Mesendoderm (in vitro differentiated cells): ENCODE results near the gene ZNF726.
"Not testable (repeated sequence)": the region's sequence is repeated elsewhere in the genome, so short reads cannot be mapped to it uniquely, and the experiment has no call there.

Experiments used
- DNase-seq: peaks from one replicate; pipeline ENCODE4 v3.0.0; 2013
- H2AK5ac ChIP-seq: 2 replicates; pipeline ENCODE4 v1.6.1; 2013; ENCODE audit warnings: low read length, inconsistent platforms
- H2BK120ac ChIP-seq: 2 replicates; pipeline ENCODE4 v1.6.1; 2013; ENCODE audit warnings: low read depth, mild to moderate bottlenecking, low read length, moderate library complexity, mixed read lengths
- H2BK15ac ChIP-seq: replicated peaks from 2 replicates; pipeline ENCODE4 v1.6.1; 2013; ENCODE audit warnings: low read depth, mild to moderate bottlenecking, moderate library complexity
- H2BK5ac ChIP-seq: 2 replicates; pipeline ENCODE4 v1.6.1; 2013; ENCODE audit warnings: low read length, inconsistent platforms
- H3K18ac ChIP-seq: 2 replicates; pipeline ENCODE4 v1.6.1; 2013; ENCODE audit warnings: mild to moderate bottlenecking, low read length, mixed read lengths
- H3K23ac ChIP-seq: one replicate; pipeline ENCODE4 v1.6.1; 2013; ENCODE audit warnings: low read length
- H3K27ac ChIP-seq: 2 replicates; pipeline ENCODE4 v1.5.1; 2013; ENCODE audit warnings: low read depth, mild to moderate bottlenecking, inconsistent platforms, low read length, moderate library complexity
- H3K27me3 ChIP-seq: 2 replicates; pipeline ENCODE4 v1.6.1; 2013; ENCODE audit warnings: low read length, control low read depth, mild to moderate bottlenecking, inconsistent platforms; ENCODE audit not compliant: insufficient read depth, poor library complexity
- H3K36me3 ChIP-seq: 2 replicates; pipeline ENCODE4 v1.6.1; 2013; ENCODE audit warnings: low read length, inconsistent platforms; ENCODE audit not compliant: control insufficient read depth, insufficient read depth
- H3K4ac ChIP-seq: one replicate; pipeline ENCODE4 v1.6.1; 2013; ENCODE audit warnings: low read depth, mild to moderate bottlenecking, low read length, moderate library complexity
- H3K4me1 ChIP-seq: 2 replicates; pipeline ENCODE4 v1.6.1; 2013; ENCODE audit warnings: low read depth, low read length, inconsistent platforms; ENCODE audit not compliant: control insufficient read depth
- H3K4me2 ChIP-seq: 2 replicates; pipeline ENCODE4 v1.6.1; 2013; ENCODE audit warnings: low read length
- H3K4me3 ChIP-seq: 2 replicates; pipeline ENCODE4 v1.5.1; 2013; ENCODE audit warnings: mild to moderate bottlenecking, low read length
- H3K56ac ChIP-seq: one replicate; pipeline ENCODE4 v1.6.1; 2013; ENCODE audit warnings: low read length
- H3K79me1 ChIP-seq: 2 replicates; pipeline ENCODE4 v1.6.1; 2013; ENCODE audit warnings: low read length, inconsistent platforms
- H3K79me2 ChIP-seq: 2 replicates; pipeline ENCODE4 v1.6.1; 2013; ENCODE audit warnings: mild to moderate bottlenecking, low read length; ENCODE audit not compliant: control insufficient read depth, insufficient read depth
- H3K9ac ChIP-seq: 2 replicates; pipeline ENCODE4 v1.6.1; 2013; ENCODE audit warnings: low read length, inconsistent platforms
- H4K5ac ChIP-seq: one replicate; pipeline ENCODE4 v1.6.1; 2013; ENCODE audit warnings: low read length
- H4K8ac ChIP-seq: one replicate; pipeline ENCODE4 v1.6.1; 2013; ENCODE audit warnings: low read depth, mild to moderate bottlenecking, control low read depth, low read length, moderate library complexity
- whole genome bisulfite sequencing: extraction: QIAGEN DNeasy Blood & Tissue Kit; methylation state at CpG from one replicate; pipeline ENCODE4 v1.1.7; 2013; ENCODE audit warnings: low lambda C conversion rate, missing lambda C conversion rate; ENCODE audit not compliant: insufficient coverage; ENCODE audit errors: extremely low coverage; 5-methylcytosine and 5-hydroxymethylcytosine counted together

The ZNF726 gene

DNA sequence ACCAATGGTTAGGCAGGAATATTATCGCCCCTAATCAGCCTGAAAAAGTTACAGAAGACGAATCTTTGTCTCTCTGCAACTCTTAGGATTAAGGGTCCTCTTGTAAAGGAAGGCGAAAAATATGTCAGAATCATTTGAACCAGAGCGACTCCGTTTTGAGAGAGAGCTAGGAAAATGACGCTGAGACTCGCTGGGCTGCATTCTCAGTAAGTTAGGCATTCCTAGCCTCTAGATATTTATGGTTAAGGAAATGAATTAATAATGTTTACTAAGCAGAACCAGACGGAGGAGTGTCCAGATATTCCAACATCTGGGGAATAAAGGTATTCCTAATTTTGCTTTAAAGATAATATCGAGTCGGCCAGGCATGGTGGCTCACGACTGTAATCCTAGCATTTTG lies 755 bp upstream of the ZNF726 start:
- no peak for DNase-seq
- no peak overlapping the region for H2BK120ac ChIP-seq
- H2BK15ac ChIP-seq: no peak overlapping the region
- no peak overlapping the region for H3K18ac ChIP-seq
- no peak overlapping the region for H3K27ac ChIP-seq
- H3K27me3 ChIP-seq: no peaks in the 10 kb centered on the region
- H2AK5ac ChIP-seq: no peak overlapping the region
- no peaks in the 10 kb centered on the region for H3K79me2 ChIP-seq
- H4K5ac ChIP-seq: no peak overlapping the region
- no peak overlapping the region for H2BK5ac ChIP-seq
- H3K4me3 ChIP-seq: no peak overlapping the region
- H3K79me1 ChIP-seq: no peaks in the 10 kb centered on the region
- no peaks in the 10 kb centered on the region for H3K36me3 ChIP-seq
- no peak overlapping the region for H3K4me2 ChIP-seq
- no peak overlapping the region for H3K4ac ChIP-seq
- H3K23ac ChIP-seq: no peak overlapping the region
- WGBS: no CpG with 5 or more reads among the region's 11 CpGs
- H3K9ac ChIP-seq: no peak overlapping the region
- no peak overlapping the region for H4K8ac ChIP-seq
- H3K56ac ChIP-seq: no peak overlapping the region
- no peaks in the 10 kb centered on the region for H3K4me1 ChIP-seq

DNA sequence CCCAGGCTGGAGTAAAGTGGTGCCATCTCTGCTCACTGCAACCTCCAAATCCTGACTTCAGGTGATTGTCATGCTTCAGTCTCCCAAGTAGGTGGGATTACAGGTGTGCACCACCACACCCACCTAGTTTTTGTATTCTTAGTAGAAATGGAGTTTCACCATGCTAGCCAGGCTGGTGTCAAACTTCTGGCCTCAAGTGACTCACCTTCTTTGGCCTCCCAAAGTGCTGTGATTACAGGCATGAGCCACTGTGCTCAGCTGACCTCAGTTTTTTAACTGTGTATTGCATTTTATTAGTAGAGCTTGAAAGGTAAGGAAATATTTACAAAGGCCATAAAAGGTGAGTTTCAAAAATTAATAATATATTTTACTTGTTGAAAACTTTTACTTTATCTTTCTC lies 2.3 kb downstream of the ZNF726 start:
- H3K79me2 ChIP-seq: no peaks in the 10 kb centered on the region
- H3K4ac ChIP-seq: no peak overlapping the region
- no peaks in the 10 kb centered on the region for H3K79me1 ChIP-seq
- H2BK15ac ChIP-seq: no peak overlapping the region
- H3K27me3 ChIP-seq: no peaks in the 10 kb centered on the region
- no peak overlapping the region for H3K56ac ChIP-seq
- H4K5ac ChIP-seq: no peak overlapping the region
- H2AK5ac ChIP-seq: no peak overlapping the region
- no peak overlapping the region for H3K4me3 ChIP-seq
- H3K4me1 ChIP-seq: no peaks in the 10 kb centered on the region
- no peak overlapping the region for H3K18ac ChIP-seq
- no peak overlapping the region for H3K4me2 ChIP-seq
- H3K36me3 ChIP-seq: no peaks in the 10 kb centered on the region
- H3K23ac ChIP-seq: no peak overlapping the region
- no peak for DNase-seq
- no peak overlapping the region for H2BK5ac ChIP-seq
- H2BK120ac ChIP-seq: no peak overlapping the region
- no peak overlapping the region for H3K27ac ChIP-seq
- H4K8ac ChIP-seq: no peak overlapping the region
- no peak overlapping the region for H3K9ac ChIP-seq

DNA sequence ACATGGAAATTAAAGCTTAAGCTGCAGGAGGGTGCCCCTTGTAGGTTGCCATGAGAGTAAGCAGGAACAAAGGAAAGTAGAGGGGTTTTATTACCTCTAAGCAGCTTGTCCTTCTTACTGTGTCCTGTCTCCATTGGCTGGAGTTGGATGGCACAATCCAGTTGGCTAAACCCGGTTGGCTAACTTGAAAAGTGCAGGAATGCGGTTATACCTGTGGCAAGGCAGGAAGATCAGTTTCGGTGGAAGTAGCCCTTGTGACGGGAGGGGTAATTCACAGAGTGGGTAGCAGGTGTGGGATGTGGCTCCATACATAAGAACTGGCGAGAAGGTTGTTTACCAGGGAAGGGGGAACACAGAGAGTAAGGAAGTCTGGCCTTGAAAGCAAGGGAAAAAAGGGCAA lies 3.2 kb downstream of the ZNF726 start:
- no peak overlapping the region for H4K5ac ChIP-seq
- no CpG with 5 or more reads among the region's 5 CpGs for WGBS
- no peaks in the 10 kb centered on the region for H3K36me3 ChIP-seq
- no peak overlapping the region for H3K27ac ChIP-seq
- peak; percentile 22 for DNase-seq
- no peak overlapping the region for H3K56ac ChIP-seq
- no peak overlapping the region for H2BK120ac ChIP-seq
- H3K18ac ChIP-seq: no peak overlapping the region
- no peak overlapping the region for H2BK5ac ChIP-seq
- H3K79me2 ChIP-seq: no peaks in the 10 kb centered on the region
- H4K8ac ChIP-seq: no peak overlapping the region
- no peak overlapping the region for H3K4ac ChIP-seq
- H3K27me3 ChIP-seq: no peaks in the 10 kb centered on the region
- no peak overlapping the region for H3K9ac ChIP-seq
- H2AK5ac ChIP-seq: no peak overlapping the region
- no peaks in the 10 kb centered on the region for H3K4me1 ChIP-seq
- no peak overlapping the region for H3K23ac ChIP-seq
- H3K4me2 ChIP-seq: no peak overlapping the region
- H2BK15ac ChIP-seq: no peak overlapping the region
- no peak overlapping the region for H3K4me3 ChIP-seq
- no peaks in the 10 kb centered on the region for H3K79me1 ChIP-seq

DNA sequence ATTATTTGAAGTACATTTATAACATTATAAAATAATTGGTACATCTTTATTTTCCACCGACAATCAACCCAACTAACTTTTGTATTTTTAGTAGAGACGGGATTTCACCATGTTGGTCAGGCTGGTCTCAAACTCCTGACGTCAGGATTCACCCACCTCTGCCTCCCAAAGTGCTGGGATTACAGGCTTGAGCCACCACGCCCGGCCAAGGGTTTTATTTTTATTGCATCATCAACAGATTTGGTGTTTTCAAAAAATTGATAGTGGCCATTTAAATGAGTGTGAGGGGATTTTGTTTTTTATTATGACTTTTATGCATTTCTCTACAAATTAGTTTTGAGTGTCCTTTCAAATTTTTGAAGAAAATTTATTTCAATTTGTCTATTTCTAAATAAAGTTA lies 10.6 kb downstream of the ZNF726 start:
- no peak overlapping the region for H3K56ac ChIP-seq
- H3K36me3 ChIP-seq: no peaks in the 10 kb centered on the region
- no peak for DNase-seq

DNA sequence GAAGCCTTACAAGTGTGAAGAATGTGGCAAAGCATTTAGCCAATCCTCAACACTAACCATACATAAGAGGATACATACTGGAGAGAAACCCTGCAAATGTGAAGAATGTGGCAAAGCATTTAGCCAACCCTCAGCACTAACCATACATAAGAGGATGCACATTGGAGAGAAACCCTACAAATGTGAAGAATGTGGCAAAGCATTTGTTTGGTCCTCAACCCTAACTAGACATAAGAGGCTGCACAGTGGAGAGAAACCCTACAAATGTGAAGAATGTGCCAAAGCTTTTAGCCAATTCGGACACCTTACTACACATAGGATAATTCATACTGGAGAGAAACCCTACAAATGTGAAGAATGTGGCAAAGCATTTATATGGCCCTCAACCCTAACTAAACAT lies 18.2 kb downstream of the ZNF726 start:
- Histone ChIP-seq H3K79me1 (no peaks in the 10 kb centered on the region), H2BK120ac (no peak overlapping the region), H3K56ac (no peak overlapping the region), H3K27ac (no peak overlapping the region), H3K18ac (no peak overlapping the region), H2BK15ac (no peak overlapping the region), H3K4me2 (no peak overlapping the region), H2BK5ac (no peak overlapping the region), H3K4ac (no peak overlapping the region), H3K79me2 (no peaks in the 10 kb centered on the region), H4K8ac (no peak overlapping the region), H4K5ac (no peak overlapping the region), H3K4me3 (no peak overlapping the region), H3K27me3 (no peaks in the 10 kb centered on the region), H3K4me1 (no peaks in the 10 kb centered on the region), H3K9ac (no peak overlapping the region), H3K36me3 (no peaks in the 10 kb centered on the region), H2AK5ac (no peak overlapping the region), H3K23ac (no peak overlapping the region)
- no CpG with 5 or more reads among the region's 1 CpG for WGBS
- DNase-seq: no peak

More for the DNA sequence above, 10.6 kb downstream of the ZNF726 start:
- H3K18ac ChIP-seq: no peak overlapping the region
- no peak overlapping the region for H3K9ac ChIP-seq
- no peak overlapping the region for H3K4me2 ChIP-seq
- H3K4me3 ChIP-seq: no peak overlapping the region
- no peaks in the 10 kb centered on the region for H3K79me2 ChIP-seq
- no peak overlapping the region for H4K5ac ChIP-seq
- H3K23ac ChIP-seq: no peak overlapping the region
- H2BK5ac ChIP-seq: no peak overlapping the region
- H3K27me3 ChIP-seq: no peaks in the 10 kb centered on the region
- no peak overlapping the region for H3K4ac ChIP-seq
- no CpG with 5 or more reads among the region's 5 CpGs for WGBS
- H4K8ac ChIP-seq: no peak overlapping the region
- no peak overlapping the region for H3K27ac ChIP-seq
- H2AK5ac ChIP-seq: no peak overlapping the region
- no peak overlapping the region for H2BK15ac ChIP-seq
- no peaks in the 10 kb centered on the region for H3K4me1 ChIP-seq
- no peak overlapping the region for H2BK120ac ChIP-seq
- H3K79me1 ChIP-seq: no peaks in the 10 kb centered on the region

DNA sequence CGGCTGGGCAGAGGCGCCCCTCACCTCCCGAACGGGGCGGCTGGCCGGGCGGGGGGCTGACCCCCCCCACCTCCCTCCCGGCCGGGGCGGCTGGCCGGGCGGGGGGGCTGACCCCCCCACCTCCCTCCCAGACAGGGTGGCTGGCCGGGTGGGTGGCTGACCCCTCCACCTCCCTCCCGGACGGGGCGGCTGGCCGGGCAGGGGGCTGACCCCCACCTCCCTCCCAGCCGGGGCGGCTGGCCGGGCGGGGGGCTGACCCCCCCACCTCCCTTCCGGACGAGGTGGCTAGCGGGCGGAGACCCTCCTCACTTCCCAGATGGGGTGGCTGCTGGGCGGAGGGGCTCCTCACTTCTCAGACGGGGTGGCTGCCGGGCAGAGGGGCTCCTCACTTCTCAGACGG lies 22.3 kb downstream of the ZNF726 start:
- not testable (repeated sequence) for H4K8ac ChIP-seq, H2BK120ac ChIP-seq, H3K27me3 ChIP-seq, H3K4me2 ChIP-seq, H3K9ac ChIP-seq, H3K36me3 ChIP-seq, H2BK15ac ChIP-seq, H2AK5ac ChIP-seq, H3K27ac ChIP-seq, H3K79me2 ChIP-seq, H2BK5ac ChIP-seq, H3K4me3 ChIP-seq, H3K4ac ChIP-seq, DNase-seq, H3K18ac ChIP-seq, H4K5ac ChIP-seq, H3K23ac ChIP-seq, H3K56ac ChIP-seq, H3K4me1 ChIP-seq, H3K79me1 ChIP-seq
- WGBS: no CpG with 5 or more reads among the region's 29 CpGs
